PC-9 (cell line): ENCODE measurements around the gene DSCAM. TPM values are rescaled to one million over a fixed set of nuclear protein-coding genes. Genes with fewer than 3 reads are reported as not detected.

Experiments
- BruUV-seq: library from RNA; stranded (reverse); fragments of 400-500 nt; replicated peaks from 2 replicates; lab custom pipeline; 2021; lab: Mats Ljungman, UMichigan
- CTCF ChIA-PET: fragments of 300-600 bp; sonication (Branson Sonifier 250); formaldehyde crosslinking; loops from one replicate; lab custom pipeline; 2022; ENCODE audit warnings: antibody characterized with exemption; lab: Charles Lee
- POLR2A ChIA-PET: fragments of 300-600 bp; sonication (Branson Sonifier 250); formaldehyde crosslinking; loops from one replicate; lab custom pipeline; 2022; ENCODE audit warnings: antibody characterized with exemption; ENCODE audit not compliant: unreplicated experiment; lab: Charles Lee
- DNase-seq, 2 experiments: peaks; one replicate each; pipeline versions ENCODE4 v3.0.0 to v3.0.0-alpha.2; 2015 to 2022; ENCODE audit warnings: mixed read lengths in 1 of 2
- H2AFZ ChIP-seq: fragments of 200-600 bp; sonication (generic); 2 replicates; pipeline ENCODE4 v1.8.1; 2017; ENCODE audit warnings: antibody characterized with exemption
- H3F3A ChIP-seq: fragments of 200-600 bp; sonication (generic); 2 replicates; pipeline ENCODE4 v1.8.1; 2017; ENCODE audit warnings: antibody characterized with exemption, mild to moderate bottlenecking, low read depth; ENCODE audit not compliant: insufficient read depth
- H3K27ac ChIP-seq: fragments of 200-600 bp; sonication (generic); 2 replicates; pipeline ENCODE4 v1.6.1; 2016; ENCODE audit warnings: mixed run types
- H3K27me3 ChIP-seq: fragments of 200-600 bp; sonication (generic); 2 replicates; pipeline ENCODE4 v1.6.1; 2016; ENCODE audit warnings: low read depth, mixed run types; ENCODE audit not compliant: insufficient read depth
- H3K36me3 ChIP-seq: fragments of 200-600 bp; sonication (generic); 2 replicates; pipeline ENCODE4 v1.6.1; 2016; ENCODE audit warnings: low read depth, mixed run types
- H3K4me1 ChIP-seq: fragments of 200-600 bp; sonication (generic); replicated peaks from 2 replicates; pipeline ENCODE4 v1.6.1; 2016; ENCODE audit warnings: mixed run types; ENCODE audit not compliant: insufficient read depth
- H3K4me2 ChIP-seq: fragments of 200-600 bp; sonication (generic); 2 replicates; pipeline ENCODE4 v1.6.1; 2017; ENCODE audit warnings: mixed run types
- H3K4me3 ChIP-seq: fragments of 200-600 bp; sonication (generic); 2 replicates; pipeline ENCODE4 v1.6.1; 2016; ENCODE audit warnings: mixed run types
- H3K79me2 ChIP-seq: fragments of 200-600 bp; sonication (generic); 2 replicates; pipeline ENCODE4 v1.6.1; 2017; ENCODE audit warnings: low read depth, mixed run types
- H3K9me2 ChIP-seq: fragments of 200-600 bp; sonication (generic); 2 replicates; pipeline ENCODE4 v1.8.1; 2017; ENCODE audit warnings: mild to moderate bottlenecking; ENCODE audit not compliant: insufficient read depth
- H3K9me3 ChIP-seq: fragments of 200-600 bp; sonication (generic); 2 replicates; pipeline ENCODE4 v1.8.1; 2016; ENCODE audit warnings: low read depth; ENCODE audit not compliant: insufficient read depth
- H4K20me1 ChIP-seq: fragments of 200-600 bp; sonication (generic); 2 replicates; pipeline ENCODE4 v1.8.1; 2017; ENCODE audit not compliant: insufficient read depth
- CTCF ChIP-seq: fragments of 200-600 bp; sonication (generic); conservative IDR thresholded peaks from 2 replicates; pipeline ENCODE4 v1.6.1; 2017; ENCODE audit warnings: mixed run types, antibody characterized with exemption, mild to moderate bottlenecking, moderate library complexity
- EZH2 ChIP-seq: fragments of 200-600 bp; sonication (generic); IDR thresholded peaks from 2 replicates; pipeline ENCODE4 v1.8.0; 2017; ENCODE audit warnings: antibody characterized with exemption, low read depth
- intact Hi-C: fragments of 100-400 bp; cut with micrococcal nuclease; formaldehyde crosslinking; loops from one replicate; pipeline ENCODE4 v1.10.0; 2022; ENCODE audit not compliant: unreplicated experiment
- total RNA-seq: library from RNA; stranded (reverse); gene quantifications from 2 replicates; pipeline ENCODE4 v1.2.3, GENCODE V29; 2021

The DSCAM gene
- total RNA-seq, 1 experiment from 2014 or later, result not detected

- TF ChIP-seq EZH2, result no peak
- TF ChIP-seq CTCF, result no peak
- Histone ChIP-seq H3K9me2 (no peaks in the 10 kb centered on the region), H3K79me2 (no peaks in the 10 kb centered on the region), H2AFZ (no peak overlapping the region), H3K9me3 (no peaks in the 10 kb centered on the region), H3K4me1 (no peaks in the 10 kb centered on the region), H3K27me3 (no peaks in the 10 kb centered on the region), H4K20me1 (no peaks in the 10 kb centered on the region), H3K4me3 (no peak overlapping the region), H3K27ac (no peak overlapping the region), H3K36me3 (no peaks in the 10 kb centered on the region), H3F3A (no peaks in the 10 kb centered on the region), H3K4me2 (no peak overlapping the region)
- POLR2A ChIA-PET, result no interaction called here
- no peak for DNase-seq
- intact Hi-C loops, result no loop called here
- BruUV-seq, result no TSS peak
- CTCF ChIA-PET, result interaction anchor here (0.6 kb wide), 1 partner anchor 96 kb away, joined by 3 read pairs; no protein-coding TSS in a partner anchor
Measured at GRCh38 chr21:40610345-40610744, 236.6 kb downstream of the DSCAM start.

GRCh38 chr21:40606341-40606740 lies 240.6 kb downstream of the DSCAM start:
- Histone ChIP-seq H3K4me3 (no peak overlapping the region), H3K36me3 (no peaks in the 10 kb centered on the region), H3K9me3 (no peaks in the 10 kb centered on the region), H2AFZ (no peak overlapping the region), H4K20me1 (no peaks in the 10 kb centered on the region), H3K4me2 (no peak overlapping the region), H3K9me2 (no peaks in the 10 kb centered on the region), H3K79me2 (no peaks in the 10 kb centered on the region), H3F3A (no peaks in the 10 kb centered on the region), H3K27me3 (no peaks in the 10 kb centered on the region), H3K27ac (no peak overlapping the region), H3K4me1 (no peaks in the 10 kb centered on the region)
- no peak for DNase-seq
- no TSS peak for BruUV-seq
- intact Hi-C loops, result no loop called here
- no peak for TF ChIP-seq CTCF
- TF ChIP-seq EZH2, result no peak
- POLR2A ChIA-PET, result no interaction called here
- CTCF ChIA-PET, result no interaction called here

GRCh38 chr21:40605094-40605493 lies 241.9 kb downstream of the DSCAM start:
- no TSS peak for BruUV-seq
- no peaks in the 10 kb centered on the region for H3K4me1 ChIP-seq
- H3K36me3 ChIP-seq, result no peaks in the 10 kb centered on the region
- ChIA-PET CTCF (no interaction called here), POLR2A (no interaction called here)
- no peaks in the 10 kb centered on the region for H3K27me3 ChIP-seq
- no peaks in the 10 kb centered on the region for H3K9me2 ChIP-seq
- H3F3A ChIP-seq, result no peaks in the 10 kb centered on the region
- no peak overlapping the region for H3K27ac ChIP-seq
- TF ChIP-seq EZH2 (no peak), CTCF (no peak)
- no peak overlapping the region for H2AFZ ChIP-seq
- no peak for DNase-seq
- no peaks in the 10 kb centered on the region for H3K9me3 ChIP-seq
- H3K4me3 ChIP-seq, result no peak overlapping the region
- no peak overlapping the region for H3K4me2 ChIP-seq
- no peaks in the 10 kb centered on the region for H3K79me2 ChIP-seq
- intact Hi-C loops, result no loop called here
- H4K20me1 ChIP-seq, result no peaks in the 10 kb centered on the region
